DLD1 (cell line): ENCODE data around the gene DCHS1.

Experiments used
- in situ Hi-C: cut with HindIII; loops from 2 replicates; pipeline ENCODE4 v1.10.0; 2017; ENCODE audit warnings: low sequenced_read_pairs

The DCHS1 gene

DNA sequence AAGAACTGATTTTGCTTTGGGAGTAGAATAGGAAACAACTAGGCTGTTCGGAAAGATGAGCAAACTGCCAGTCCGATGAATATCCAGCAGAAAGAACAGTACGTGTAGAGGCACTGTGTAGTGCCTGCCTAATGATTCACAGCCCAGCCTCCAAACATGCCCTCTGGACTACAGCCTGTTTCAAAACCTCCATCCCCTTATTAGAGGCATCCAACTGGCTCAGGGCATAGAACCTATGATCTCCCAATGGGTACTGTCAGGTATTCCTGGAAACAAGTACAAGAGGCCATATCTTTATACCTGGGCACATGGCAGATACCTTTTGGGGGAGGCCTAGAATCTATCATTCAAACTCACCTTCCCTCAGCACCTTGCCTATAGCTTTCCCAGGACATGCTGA lies 57.1 kb downstream of the DCHS1 start:
- in situ Hi-C loops = no loop called here

DNA sequence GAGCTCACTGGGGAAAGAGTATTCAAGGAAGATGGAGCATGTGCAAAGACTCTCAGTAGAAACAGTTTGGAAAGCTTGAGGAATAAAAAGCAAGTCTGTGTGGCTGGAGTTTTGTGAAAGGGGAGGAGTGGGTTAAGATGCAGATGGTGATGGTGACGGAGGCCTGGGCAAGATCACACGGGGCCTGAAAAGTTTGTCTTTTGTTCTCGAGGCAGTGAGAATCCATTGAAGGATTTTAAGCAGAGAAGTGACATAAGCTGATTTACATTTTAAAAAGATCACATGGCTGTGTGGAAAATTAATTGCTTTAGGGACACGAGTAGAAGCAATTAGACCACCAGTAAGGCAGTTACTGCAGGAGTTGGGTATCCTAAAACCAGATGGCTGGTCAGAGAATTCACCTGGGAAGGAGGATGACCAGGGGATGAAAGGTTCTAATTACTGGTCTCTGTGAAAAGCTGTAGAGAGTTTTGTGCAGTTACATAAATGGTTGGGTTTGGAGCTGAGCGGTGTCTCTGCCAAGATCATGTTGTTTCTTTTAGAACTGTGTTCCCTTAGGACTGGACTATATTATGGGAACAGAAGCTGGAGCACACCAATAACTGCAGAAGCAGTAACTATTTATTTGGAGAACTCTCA lies 59.3 kb downstream of the DCHS1 start:
- in situ Hi-C loops = no loop called here

DNA sequence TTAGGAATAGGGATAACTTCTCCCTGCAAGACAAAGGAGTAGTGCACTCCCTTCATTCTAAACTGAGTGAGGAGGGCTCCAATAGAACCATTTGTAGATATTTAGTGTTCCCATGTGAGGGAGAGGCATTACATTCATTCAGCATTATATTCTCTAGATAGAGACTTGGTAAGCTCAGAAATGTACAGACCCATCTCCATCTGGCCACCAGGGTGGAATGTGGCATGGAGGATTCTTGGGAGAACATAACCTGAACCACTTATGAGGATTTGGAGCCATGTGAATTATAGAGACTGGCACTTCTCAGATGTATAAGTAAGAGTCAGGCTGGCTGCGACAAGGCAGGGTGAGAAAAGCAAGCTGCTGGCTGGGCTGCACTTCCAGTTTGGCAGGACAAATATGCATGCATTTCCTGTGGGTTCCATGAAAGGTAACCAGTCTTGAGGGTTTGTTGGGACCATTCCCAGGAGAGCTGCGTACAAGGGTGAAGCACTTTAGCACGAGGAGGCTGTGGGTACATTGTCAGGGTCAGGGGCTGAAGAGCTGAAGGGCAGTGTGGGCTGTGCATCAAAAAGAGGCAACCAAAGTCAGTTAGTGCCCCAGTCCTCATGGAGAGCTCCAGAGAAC lies 61.4 kb downstream of the DCHS1 start:
- in situ Hi-C loops = no loop called here

DNA sequence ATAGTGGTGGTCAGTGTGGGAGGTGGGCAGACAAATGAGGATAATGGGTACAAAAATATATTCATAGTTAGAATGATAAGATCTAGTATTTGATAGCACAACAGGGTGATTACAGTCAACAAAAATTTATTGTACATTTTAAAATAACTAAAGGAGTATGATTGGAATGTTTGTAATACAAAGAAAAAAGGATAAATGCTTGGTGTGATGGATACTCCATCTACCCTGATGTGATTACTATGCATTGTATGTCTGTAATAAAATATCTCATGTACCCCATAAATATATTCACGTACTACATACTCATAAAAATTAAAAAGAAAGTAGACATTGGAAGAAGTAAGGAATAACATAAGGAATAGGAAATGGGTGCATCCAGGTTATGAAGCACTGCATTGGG lies 67.6 kb downstream of the DCHS1 start:
- in situ Hi-C loops = no loop called here

DNA sequence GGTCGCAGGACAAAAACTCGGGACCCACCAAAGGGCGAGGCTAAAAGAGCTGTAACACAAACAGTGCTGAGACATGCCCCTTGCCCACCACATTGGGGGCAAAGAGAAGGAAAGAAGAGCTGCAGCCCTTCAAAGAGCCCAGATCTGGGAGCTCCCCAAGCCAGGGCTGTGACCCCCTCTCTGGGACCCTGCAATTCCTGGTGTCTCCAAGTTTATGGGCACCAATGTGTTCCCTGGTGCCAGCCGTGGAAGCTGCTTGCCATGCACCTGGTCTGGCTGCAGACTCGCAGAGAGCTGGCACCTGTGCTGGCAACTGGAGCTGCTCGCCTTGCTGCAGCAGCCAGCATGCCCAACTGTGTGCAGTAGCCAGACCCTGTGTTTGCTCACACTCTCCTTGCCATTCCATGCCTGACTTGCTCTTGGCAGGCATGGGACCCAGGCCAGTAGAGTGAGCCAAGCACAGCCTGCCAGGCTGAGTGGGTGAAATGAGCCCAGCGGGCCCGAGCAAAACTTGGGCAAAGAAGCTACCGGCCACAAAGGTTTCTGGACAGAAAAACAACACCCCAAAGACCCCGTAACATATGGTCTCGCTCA lies 68.2 kb downstream of the DCHS1 start:
- in situ Hi-C loops = no loop called here

DNA sequence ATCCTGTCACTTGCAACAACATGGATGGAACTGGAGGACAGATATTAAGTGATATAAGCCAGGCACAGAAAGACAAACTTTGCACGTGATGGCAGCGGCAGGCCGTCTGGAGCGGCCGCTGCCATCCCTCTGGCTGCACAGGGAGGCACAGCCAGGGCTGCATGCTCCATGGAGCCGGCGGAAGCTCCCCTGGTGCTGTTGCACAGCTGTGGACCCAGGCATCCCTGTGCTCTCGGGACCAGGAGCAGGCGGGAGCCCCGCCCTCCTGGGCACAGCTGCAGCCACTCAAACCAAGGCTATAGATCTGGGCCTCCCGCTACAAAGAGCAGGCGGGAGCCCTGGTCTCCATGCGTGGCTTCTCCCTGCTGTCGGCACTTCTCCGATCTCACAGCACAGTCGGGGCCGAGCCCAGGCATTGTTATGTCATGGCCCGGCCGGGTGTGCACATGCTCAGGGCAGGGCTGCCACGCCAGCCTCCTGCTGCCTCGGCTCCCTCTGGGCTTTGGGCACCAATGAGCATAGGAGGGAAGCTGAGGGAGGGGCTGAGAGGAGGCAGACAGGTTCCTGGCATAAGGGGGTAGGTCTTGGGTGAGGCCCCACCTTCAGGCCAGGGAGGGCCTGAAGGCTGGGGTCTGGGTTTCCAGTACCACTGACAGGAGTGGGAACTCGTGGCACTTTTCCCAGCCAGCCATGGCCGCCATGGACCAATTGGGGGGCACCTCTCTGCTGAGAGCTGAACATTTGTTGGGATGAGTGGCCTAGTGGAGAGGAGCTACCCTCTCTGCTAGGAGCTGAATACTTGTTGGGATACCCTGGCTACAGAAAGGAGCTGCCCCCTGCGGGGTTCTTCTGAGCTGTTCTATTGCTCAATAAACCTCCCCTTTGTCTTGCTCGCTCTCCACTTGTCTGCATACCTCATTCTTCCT lies 68.9 kb downstream of the DCHS1 start:
- in situ Hi-C loops = no loop called here

DNA sequence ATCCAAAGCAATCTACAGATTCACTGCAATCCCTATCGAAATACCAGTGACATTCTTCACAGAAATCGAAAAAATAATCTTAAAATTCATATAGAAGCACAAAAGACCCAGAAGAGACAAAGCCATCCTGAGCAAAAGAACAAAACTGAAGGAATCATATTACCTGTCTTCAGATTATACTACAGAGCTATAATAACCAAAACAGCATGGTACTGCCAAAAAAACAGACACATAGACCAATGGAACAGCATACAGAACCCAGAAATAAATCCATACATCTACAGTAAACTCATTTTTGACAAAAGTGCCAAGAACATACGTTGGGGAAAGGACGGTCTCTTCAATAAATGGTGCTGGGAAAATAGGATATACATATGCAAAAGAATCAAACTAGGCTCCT lies 71.1 kb downstream of the DCHS1 start:
- in situ Hi-C loops = no loop called here

DNA sequence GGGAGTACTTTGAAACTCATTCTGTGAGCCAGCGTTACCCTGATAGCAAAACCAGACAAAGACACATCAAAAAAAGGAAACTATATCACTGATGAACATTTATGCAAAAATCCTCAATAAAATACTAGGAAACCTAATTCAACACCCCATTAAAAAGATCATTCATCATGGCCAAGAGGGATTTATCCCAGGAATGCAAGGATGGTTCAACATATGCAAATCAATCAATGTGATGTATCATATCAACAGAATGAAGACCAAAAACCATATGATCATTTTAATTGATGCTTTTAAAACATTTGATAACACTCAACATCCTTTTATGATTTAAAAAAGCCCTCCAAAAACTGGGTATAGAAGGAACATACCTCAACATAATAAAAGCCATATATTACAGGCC lies 72.0 kb downstream of the DCHS1 start:
- in situ Hi-C loops = no loop called here

DNA sequence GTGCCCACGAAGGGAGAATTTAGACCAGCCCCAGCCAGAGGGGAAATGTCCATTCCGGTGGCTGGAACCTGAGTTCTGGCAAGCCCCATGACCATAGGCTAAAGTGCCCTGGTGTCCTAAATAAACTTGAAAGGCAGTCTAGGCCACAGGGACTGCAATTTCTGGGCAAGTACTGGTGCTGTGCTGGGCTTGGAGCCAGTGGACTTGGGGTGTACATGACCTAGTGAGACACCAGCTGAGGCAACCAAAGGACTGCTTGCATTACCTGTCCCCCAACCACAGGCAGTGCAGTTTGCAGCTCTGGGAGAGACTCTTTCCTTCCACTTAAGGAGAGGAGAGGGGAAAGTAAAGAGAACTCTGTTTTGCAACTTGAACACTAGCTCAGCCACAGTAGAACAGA lies 75.9 kb downstream of the DCHS1 start:
- in situ Hi-C loops = no loop called here

DNA sequence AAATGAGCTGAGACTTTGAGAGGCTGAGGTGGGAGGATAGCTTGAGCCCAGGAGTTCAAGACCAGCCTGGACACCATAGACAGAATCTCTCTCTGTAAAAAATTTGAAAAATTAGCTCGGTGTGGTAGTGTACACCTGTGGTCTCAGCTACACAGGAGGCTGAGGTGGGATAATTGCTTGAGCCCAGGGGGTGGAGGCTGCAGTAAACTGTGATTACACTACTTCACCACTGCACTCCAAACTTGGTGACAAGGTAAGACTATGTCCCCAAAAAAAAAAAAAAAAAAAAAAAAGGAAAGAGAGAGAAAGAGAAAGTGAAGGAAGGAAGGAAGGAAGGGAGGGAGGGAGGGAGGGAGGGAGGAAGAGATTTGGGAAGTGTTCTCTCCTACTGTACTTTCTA lies 77.5 kb downstream of the DCHS1 start:
- in situ Hi-C loops = no loop called here

DNA sequence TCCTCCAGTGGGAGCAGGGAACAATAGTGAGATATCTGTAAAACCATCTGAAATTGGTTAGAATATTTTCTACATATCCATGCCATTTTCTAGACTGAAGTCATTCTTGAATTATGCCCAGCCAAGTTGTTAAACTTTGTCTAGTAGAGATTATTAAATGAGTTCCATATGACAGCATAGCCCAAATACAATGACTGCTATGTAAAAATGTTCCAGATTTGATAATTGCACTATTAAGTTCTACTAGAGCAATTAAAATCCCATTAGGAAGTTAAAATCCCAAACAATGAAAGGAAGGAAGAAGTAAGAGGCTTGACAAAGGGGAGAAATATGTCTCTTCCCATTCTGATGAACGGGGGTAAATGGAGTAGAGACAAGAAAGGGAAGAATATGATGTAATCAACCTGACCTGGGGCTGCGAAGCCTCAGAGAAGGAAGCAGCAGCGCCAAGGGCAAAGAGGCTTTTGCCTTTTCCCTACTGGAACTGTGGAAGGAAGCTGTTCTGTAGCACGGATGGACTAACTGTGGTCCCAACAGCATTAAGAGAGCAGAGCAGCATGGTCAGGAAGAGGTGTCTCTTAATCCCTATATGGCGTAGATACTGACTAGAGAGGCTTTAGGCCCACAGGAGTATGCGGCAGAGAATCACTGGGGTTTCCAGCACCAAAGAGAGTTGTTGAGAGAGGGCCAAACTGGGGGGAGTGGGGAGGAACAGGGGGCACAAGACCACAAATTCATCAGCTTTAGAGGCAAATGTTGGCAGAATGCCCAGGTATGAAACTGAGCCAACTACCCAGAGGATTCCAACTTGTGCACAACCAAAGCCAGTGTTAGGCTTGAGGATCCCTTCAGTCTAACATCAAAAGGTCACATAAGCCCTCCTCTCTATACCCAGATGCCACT lies 78.9 kb downstream of the DCHS1 start:
- in situ Hi-C loops = no loop called here

DNA sequence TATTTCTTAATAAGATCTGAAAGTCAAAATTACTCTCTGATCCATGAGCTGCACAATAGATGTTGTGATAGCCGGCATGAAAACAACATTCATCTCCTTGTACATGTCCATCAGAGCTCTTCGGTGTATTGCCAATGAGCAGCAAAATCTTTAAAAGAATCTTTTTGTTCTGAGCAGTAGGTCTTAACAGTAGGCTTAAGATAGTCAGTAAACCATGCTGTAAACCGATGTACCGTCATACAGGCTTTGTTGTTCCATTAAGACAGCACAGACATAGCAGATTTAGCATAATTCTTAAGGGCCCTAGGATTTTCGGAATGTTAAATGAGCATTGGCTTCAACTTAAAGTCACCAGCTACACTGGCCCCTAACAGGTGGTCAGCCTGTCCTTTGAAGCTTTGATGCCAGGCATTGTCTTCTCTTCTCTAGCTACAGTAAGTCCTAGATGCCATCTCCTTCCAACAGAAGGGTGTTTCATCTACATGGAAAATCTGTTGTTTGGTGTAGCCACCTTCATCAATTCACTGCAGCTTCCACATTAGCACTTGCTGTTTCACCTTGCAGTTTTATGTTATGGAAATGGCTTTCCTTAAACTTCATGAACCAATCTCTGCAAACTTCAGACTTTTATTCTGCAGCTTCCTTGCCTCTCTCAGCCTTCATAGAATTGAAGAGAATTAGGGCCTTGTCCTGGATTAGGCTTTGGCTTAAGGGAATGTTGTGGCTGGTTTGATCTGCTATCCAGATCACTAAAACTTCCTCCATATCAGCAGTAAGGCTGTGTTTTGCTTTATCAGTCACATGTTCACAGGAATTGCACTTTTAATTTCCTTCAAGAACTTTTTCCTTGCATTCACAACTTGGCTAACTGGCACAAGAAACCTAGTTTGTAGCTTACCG lies 80.5 kb downstream of the DCHS1 start:
- in situ Hi-C loops = no loop called here

DNA sequence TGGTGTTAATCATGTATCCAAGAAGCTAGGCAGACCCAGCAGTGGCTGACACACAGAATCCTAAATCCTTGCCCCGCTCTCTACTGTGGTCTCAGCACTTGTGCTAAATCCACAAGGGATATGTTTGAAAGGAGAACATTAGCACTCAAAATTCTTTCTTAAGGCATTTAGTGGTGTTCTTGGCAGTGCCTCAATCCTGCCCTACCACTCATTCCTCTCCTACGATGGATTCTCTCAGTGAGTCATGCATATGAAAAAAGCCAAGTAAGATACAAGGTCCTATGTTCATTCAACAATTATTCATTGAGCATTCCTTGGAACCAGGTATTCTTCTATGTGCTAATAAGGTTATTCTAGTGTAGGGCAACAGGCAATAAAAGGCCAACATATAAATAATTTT lies 83.4 kb downstream of the DCHS1 start:
- in situ Hi-C loops = no loop called here

DNA sequence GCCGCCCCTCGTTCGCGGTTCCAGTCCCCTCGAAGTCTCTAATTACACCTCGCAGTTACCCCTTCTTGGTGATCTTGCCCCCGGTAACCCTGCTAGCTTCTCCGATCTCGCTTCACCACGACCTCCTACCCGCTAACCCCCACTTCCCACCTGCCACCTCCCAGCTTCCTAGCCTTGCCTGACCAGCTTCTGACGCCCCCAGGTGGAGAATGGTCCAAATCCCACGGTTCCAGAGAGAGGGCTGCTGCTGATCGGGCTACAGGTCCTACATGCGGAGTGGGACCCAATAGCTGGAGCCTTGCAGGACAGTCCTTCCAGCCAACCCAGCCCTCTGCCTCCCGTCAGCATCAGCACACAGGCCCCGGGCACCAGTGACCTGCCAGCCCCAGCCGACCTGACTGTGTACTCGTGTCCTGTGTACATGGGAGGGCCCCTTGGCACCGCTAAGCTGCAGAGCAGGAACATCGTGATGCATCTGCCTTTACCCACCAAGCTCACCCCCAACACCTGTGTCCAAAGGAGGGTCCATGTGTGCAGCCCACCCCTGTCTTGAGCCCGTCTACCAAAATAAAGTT lies 84.1 kb downstream of the DCHS1 start:
- in situ Hi-C loops = no loop called here
